ENCODE measurements around the gene CAPN14.

The CAPN14 gene

DNA sequence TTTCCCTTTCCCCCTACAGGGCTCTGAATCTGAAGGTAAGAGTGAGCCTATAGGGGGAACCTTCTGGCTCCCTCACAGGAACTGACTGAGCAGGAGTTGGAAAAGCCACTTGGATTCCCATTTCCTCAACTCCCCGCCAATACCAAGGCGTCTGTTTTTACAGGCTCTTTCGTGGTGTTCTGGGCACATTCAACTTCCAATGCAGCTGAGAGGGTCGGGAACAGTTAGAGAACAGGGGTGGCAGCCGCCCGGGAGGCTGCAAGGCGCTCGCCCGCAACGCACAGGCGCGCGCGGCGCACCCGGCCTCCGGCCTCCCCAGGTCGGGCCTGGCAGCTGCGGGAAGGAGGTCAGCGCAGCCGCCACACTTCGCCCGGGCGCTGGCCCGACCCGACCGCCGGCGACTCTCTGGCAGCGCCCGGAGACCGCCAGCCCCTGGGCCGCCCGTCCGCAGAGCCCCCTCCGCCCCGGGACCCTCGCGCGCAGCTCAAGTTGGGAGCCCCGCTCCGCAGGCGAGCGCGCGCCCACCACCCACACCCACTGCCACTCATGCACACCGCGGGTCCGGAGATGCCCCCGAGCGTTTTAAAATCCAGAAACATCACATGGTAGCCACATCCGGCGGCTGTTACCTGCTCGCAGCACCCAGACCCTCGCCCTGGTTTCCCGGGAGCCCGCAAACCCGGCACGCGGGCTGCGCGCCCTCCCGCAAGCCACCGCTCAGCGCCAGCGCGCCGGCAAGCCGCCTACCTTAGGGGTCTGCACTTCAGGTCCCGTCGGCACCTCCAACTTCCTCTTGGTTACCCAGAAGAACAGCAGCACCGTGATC is 79.9 kb downstream of the CAPN14 start:
- DNase-seq, result peak; percentile 60

DNA sequence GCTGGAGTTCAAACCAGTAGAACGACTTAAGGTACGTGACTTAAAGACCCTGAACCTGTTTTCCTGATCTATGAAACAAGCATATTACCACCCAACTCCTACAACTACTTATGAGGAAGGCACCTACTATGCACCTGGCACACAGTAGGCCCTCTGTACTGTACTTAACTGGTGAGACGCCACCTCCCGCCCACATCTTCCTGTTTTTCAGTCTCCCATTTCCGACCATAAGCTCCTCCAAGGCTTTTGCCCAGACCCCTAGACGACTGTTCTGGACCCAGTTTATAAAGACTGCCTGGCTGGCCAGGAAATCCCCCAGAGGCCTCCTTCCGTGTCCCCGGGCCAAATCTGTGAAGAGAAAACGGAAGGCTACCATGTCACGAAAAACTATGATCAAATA is 80.6 kb downstream of the CAPN14 start:
- no peak for DNase-seq

DNA sequence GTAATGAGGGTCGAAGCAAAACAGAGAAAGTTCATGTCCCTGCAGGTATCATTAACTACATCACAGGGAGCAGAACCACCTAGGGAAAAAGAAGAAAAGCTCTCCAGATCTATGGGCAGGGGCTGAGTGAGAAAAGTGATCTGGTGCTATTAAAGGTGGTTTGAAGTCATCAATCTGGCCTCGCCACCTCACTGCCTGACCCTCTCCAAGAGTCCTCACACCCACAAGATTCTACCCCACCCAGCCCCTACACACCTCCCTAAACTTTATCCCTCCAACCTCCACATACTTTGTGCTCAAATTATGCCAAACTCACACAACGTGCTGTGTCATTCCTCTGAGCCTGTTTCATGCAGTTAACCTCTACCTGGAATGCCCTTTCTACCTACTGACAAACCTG is 81.3 kb downstream of the CAPN14 start:
- no peak for DNase-seq

DNA sequence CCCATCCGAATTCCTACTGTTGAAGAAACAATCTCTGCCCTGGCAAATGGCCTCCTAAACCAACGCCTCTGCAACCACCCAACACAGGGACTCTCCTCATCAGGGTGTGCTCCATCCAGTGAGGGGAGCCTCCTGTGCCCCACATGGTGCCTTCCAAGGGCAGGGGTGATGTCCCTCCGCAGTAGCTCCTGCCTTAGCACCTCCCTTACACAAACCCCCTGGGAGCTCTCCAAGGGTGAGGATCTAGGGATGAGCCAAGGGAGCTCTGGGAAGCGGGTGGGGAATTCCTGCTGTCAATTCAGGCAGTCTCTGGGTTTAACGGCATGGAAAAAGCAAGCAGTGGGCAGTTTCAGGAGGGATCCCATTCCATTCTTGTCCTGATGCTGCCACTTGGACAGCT is 82.8 kb downstream of the CAPN14 start:
- no peak for DNase-seq

DNA sequence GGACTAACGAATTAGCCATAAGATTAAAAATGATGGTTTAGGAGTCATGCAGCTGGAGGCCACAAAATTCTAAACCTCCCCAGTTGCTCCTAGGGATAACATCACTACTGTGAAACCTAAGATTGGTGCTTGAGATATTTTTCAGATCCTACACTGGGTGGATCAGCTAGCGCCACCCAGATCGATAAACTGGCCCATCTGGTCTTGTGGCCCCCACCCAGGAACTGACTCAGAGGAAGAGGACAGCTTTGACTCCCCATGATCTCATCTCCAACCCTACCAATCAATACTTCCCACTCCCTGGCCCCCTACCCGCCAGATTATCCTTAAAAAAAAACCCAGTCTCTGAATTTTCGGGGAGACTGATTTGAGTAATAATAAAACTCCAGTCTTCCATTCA is 84.5 kb downstream of the CAPN14 start:
- no peak for DNase-seq

DNA sequence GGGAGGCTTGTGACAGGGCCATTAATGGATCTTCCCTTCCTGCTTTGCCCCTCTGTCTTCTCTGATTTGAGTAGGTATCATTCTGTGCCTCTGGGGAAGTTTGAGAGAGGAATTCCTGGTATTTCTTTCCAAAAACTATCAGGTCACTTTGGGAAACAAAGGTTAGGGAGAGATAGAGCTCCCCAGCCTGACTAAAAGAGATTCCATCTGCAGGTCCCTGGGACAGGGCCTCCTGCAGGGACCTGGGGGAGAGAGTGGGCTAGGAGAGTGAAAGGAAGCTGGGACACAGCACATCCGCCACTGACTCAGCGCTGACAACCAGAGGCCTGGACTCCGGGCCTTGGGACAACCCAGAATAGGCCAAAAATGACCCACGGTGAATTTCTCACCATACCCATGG is 85.4 kb downstream of the CAPN14 start:
- no peak for DNase-seq

DNA sequence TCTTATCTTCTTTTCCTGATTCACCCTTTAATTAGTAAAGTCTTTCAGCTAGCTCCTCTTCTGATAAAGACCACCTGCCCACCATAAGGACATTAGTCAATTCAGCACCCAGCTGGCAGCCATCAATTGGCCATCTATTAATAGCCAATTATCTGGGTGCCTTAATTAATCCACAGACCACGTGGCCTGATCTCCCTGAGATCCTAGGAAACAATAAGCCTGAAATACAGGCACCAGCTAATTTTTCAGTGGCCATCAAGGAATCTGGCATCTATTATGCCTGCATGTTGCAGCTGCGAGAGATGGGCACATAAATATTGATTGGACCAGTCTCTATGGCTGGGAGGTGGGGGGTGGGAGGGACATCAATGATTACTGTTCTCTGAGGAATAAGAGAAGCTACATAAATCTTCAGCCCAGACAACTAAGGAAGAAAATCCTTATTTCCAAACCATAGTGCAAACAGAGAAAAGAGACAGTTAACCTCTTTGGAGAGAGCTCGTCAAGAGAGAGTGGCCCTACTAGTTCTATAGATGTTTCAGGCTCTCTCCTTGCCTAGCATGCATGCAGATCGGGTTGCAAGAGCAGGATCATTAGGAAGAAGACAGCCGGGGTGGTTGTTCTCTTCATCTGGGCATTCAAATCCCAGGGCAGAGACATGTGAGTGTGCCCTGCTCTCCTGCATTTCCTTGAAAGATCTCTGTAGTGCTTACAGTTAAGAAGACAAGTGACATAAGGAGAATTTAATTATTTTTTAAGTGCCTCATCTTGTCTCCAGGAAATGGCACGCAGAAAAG is 87.7 kb downstream of the CAPN14 start:
- peak; percentile 58 for DNase-seq

DNA sequence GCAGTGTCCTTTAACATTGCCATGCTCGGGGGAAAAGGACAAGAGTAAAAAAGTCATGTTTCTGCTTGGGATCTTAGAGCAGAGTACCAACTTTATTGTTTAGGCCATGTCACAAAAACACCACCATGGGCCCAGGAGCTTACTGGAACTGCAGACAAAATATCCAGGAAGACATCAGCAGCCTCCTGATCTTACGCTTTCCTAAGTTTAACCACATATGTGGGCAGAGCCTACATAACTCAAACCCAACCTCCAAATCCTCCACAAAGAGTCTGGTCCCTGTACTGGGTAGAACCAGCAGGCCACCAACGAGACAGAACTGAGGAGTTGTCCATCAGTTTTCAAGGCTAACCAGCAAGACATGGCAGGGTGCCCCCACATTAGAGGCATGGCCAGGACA is 89.4 kb downstream of the CAPN14 start:
- DNase-seq, result no peak

DNA sequence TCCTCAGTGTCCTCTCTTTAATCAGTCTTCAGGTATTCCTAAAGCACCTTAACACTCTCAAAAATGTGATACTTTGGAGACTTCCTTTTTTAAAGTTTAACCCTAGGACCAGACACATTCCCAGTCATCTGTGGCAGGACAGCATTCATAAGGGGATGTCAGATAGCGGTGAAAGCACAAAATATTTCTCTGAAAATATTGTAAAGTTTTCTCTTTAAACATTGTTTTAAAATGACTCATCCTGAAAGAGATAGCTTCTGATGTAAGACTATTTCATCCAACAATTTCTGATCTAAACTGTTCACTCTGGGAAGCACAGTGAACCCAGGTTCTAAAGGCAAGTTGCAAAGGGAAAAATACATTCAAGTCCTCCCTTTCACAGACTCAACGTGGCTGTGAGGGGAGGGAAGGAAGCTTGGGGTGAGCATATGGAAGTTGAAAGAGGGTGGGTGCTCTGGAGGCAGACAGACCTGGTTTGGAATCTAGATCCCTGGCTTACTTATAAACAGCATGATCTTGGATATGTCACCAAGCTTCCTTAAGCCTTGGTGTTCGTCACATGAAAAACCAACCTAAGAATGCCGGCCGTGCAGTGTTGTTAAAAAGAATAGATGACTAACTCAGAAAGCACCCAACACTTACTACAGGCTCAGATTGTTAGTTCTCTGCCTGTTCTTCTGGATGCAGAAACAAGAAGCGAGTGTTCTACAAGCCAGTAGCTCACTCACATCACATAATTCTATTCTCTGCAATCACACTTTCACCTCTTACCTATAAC is 91.2 kb downstream of the CAPN14 start:
- no peak for DNase-seq

DNA sequence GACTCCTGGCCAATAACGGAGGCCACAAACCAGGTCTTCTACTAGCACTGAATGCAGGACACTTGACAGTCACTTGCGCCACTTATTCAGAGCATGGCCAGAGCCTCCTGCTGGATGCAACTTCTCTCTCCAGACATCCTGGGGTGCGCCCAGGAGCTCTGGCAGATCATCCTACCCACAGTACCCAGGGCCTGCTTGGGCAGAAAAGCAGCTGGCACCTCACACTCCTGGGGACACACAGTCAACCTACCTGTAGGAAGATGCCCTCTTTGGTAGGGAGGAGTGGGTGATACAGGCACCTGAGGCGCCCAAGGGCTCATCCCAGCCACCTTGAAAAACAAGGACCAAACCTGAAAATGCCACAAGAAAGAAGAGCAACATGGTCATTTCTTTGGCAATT is 92.4 kb downstream of the CAPN14 start:
- no peak for DNase-seq

Measured in retina (tissue), 1 donor.